Thyroid gland (tissue), 4 donors: ENCODE data around the gene TYW3. TPM values are rescaled to one million over a fixed set of nuclear protein-coding genes. Genes with fewer than 3 reads are reported as not detected.

Experiments
- DNase-seq, 2 donors: peaks; one replicate each; pipeline ENCODE4 v3.0.0-alpha.2; 2019
- H3K27ac ChIP-seq, 3 donors: fragments of 200-600 bp; sonication (generic); 1 replicate in 2 of 3; 2 replicates in 1 of 3; pipeline ENCODE4 v1.5.1; 2016 to 2019; ENCODE audit warnings: mild to moderate bottlenecking in 1 of 3, moderate library complexity in 1 of 3
- H3K27me3 ChIP-seq: fragments of 200-600 bp; sonication (generic); one replicate; pipeline ENCODE4 v1.5.1; 2019
- H3K36me3 ChIP-seq, 2 donors: fragments of 200-600 bp; sonication (generic); one replicate each; pipeline ENCODE4 v1.5.1; 2016 to 2019
- H3K4me1 ChIP-seq, 2 donors: fragments of 200-600 bp; sonication (generic); one replicate each; pipeline ENCODE4 v1.5.1; 2017 to 2019
- H3K4me3 ChIP-seq, 3 donors: fragments of 200-600 bp; sonication (generic); replicated peaks in 1 of 3; 1 replicate in 2 of 3; 2 replicates in 1 of 3; pipeline ENCODE4 v1.5.1; 2016; ENCODE audit warnings: mild to moderate bottlenecking in 1 of 3
- H3K9me3 ChIP-seq: fragments of 200-600 bp; sonication (generic); one replicate; pipeline ENCODE4 v1.5.1; 2017
- CTCF ChIP-seq, 6 experiments: fragments of 200-600 bp in 3 of 6; fragments of 450-650 bp in 3 of 6; sonication (generic) in 3 of 6; IDR thresholded peaks; one replicate each; pipeline ENCODE4 v1.5.1; 2016 to 2019; ENCODE audit warnings: antibody characterized with exemption in 6 of 6, mild to moderate bottlenecking in 2 of 6, inconsistent platforms in 1 of 6, moderate library complexity in 1 of 6
- POLR2A ChIP-seq, 2 donors: fragments of 450-650 bp; IDR thresholded peaks; one replicate each; pipeline ENCODE4 v1.6.1; 2017; ENCODE audit warnings: antibody characterized with exemption in 2 of 2, mild to moderate bottlenecking in 2 of 2, moderate library complexity in 1 of 2
- WGBS, 2 donors: methylation state at CpG; one replicate each; pipeline ENCODE4 v1.1.5; 2017; 5-methylcytosine and 5-hydroxymethylcytosine counted together
- intact Hi-C: fragments of 100-400 bp; cut with DNase I; formaldehyde crosslinking; loops from one replicate; pipeline ENCODE4 v1.15.1; 2023
- total RNA-seq, 4 donors: library from RNA; depleted of rRNA; stranded (reverse); fragments of >200 nt; gene quantifications; one replicate each; pipeline ENCODE4 v1.2.3, GENCODE V29; 2016

The TYW3 gene
- total RNA-seq: 10 to 100 TPM; 18.0 to 23.5 (median 21.1) TPM

GRCh38 chr1:74732960-74733603 lies at the start of gene TYW3, which contains the start of gene CRYZ:
TSS of gene TYW3 (plus strand) at chr1:74733152. CDS start at chr1:74733245, 93 bp downstream.
TSS of gene CRYZ (minus strand) at chr1:74733050. CDS start at chr1:74724821, 8,229 bp downstream.
- 0 to 3% methylated on average over 26 to 27 of the region's 30 CpGs for WGBS, 2 donors
- DNase-seq: peak; percentile 90 to 94
- intact Hi-C loops: no loop called here
- H3K27me3 ChIP-seq: no peaks in the 10 kb centered on the region
- H3K4me3 ChIP-seq: peak within 1 kb of the TSS; percentile 69 to 83 (median 83)
- TF ChIP-seq CTCF (IDR thresholded peaks at IDR 0.05) (peak in 1 of 6 experiments; percentile 25), POLR2A (IDR thresholded peaks at IDR 0.05) (peak in 1 of 2 donors; percentile 69)
- H3K27ac ChIP-seq: peak within 1 kb of the TSS; percentile 77 to 84 (median 78)
- H3K4me1 ChIP-seq: peaks cover 16 to 27% of the 10 kb centered on the region in 2 donors
- peaks cover 0 to 12% of the 10 kb centered on the region in 2 donors for H3K36me3 ChIP-seq
- H3K9me3 ChIP-seq: no peaks in the 10 kb centered on the region

- H3K4me3 ChIP-seq: no peak overlapping the region
- TF ChIP-seq CTCF (IDR thresholded peaks at IDR 0.05): no peak
- no peak for TF ChIP-seq POLR2A (IDR thresholded peaks at IDR 0.05)
- intact Hi-C loops: no loop called here
- DNase-seq: no peak
- H3K36me3 ChIP-seq: no peaks in the 10 kb centered on the region
- H3K27me3 ChIP-seq: no peaks in the 10 kb centered on the region
- no peak overlapping the region for H3K27ac ChIP-seq
- peaks cover 0 to 4% of the 10 kb centered on the region in 2 donors for H3K4me1 ChIP-seq
- H3K9me3 ChIP-seq: no peaks in the 10 kb centered on the region
Observed at GRCh38 chr1:74683656-74684055, 49.3 kb upstream of the TYW3 start.

- 94 to 100% methylated on average over 2 of the region's 2 CpGs for WGBS, 2 donors
- intact Hi-C loops: no loop called here
- H3K9me3 ChIP-seq: no peaks in the 10 kb centered on the region
- TF ChIP-seq CTCF (IDR thresholded peaks at IDR 0.05) (no peak), POLR2A (IDR thresholded peaks at IDR 0.05) (no peak)
- H3K27me3 ChIP-seq: no peaks in the 10 kb centered on the region
- H3K36me3 ChIP-seq: no peaks in the 10 kb centered on the region
- peaks cover 0 to 4% of the 10 kb centered on the region in 2 donors for H3K4me1 ChIP-seq
- no peak for DNase-seq
- H3K4me3 ChIP-seq: no peak overlapping the region
- H3K27ac ChIP-seq: no peak overlapping the region
Observed at GRCh38 chr1:74684301-74684700, 48.7 kb upstream of the TYW3 start.

DNA sequence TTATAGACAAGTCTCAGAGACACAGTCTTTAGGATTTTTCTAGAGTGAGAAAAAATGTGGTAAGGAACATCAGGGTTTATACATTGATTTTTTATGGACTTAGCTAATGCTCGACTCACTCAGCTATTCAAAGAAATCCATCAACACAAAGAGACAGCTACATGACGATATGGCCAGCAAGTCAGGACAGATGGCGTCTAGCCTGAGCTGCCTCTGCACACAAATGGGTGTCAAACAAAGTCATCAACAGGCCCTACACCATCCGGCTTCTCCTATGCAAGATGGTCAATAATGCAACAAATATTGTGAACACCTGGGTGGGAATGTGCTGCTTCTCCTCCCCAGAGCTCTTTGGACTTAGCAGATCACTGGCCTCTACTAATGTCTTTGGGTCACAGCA lies 46.0 kb upstream of the TYW3 start:
- Histone ChIP-seq H3K9me3 (no peaks in the 10 kb centered on the region), H3K27ac (no peak overlapping the region), H3K27me3 (no peaks in the 10 kb centered on the region), H3K4me1 (peaks cover 0 to 7% of the 10 kb centered on the region in 2 donors), H3K36me3 (no peaks in the 10 kb centered on the region), H3K4me3 (no peak overlapping the region)
- intact Hi-C loops: no loop called here
- TF ChIP-seq POLR2A (IDR thresholded peaks at IDR 0.05) (no peak), CTCF (IDR thresholded peaks at IDR 0.05) (no peak)
- 94 to 95% methylated on average over 4 of the region's 4 CpGs for WGBS, 2 donors
- DNase-seq: no peak

DNA sequence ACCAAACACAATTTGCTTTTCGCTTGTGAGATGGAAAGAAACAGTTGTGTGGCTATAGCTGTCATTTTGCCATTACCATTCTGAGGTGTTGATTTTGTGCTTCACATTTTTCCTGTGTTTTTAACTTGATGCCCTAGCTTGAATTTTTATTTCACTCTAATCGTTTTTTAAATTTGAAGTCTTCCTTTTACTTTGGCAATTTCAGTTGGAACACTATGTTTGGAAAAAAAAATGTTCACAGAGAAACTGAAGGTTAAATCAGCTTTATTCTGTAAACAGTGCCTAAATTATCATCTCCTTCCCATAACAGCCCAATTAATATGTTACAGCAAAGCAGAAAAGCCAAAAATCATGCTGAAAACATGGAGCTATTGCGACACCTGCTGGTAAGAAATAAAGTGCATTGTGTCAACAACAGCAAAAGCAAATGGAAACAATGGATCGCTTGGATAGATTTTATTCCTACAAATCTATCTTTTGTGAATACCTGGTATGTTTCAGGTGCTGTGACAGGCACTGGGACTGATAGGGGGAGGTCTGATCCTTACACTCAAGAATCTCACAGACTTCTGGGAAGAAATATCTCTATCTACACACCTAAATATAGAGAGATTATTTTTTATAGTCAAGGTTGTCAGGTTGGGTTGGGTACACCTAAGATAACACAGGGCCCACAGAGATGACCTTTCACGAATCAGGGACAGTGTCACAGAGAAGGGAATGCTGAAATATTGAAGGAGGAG lies 43.2 kb upstream of the TYW3 start:
- Histone ChIP-seq H3K36me3 (no peaks in the 10 kb centered on the region), H3K4me1 (peaks cover 0 to 7% of the 10 kb centered on the region in 2 donors), H3K27ac (peak overlapping the region in 1 of 3 donors; percentile 26), H3K9me3 (no peaks in the 10 kb centered on the region), H3K4me3 (no peak overlapping the region), H3K27me3 (no peaks in the 10 kb centered on the region)
- peak; percentile 39 to 88 (median 76) for TF ChIP-seq CTCF (IDR thresholded peaks at IDR 0.05)
- no peak for TF ChIP-seq POLR2A (IDR thresholded peaks at IDR 0.05)
- 25 to 26% methylated on average over 5 of the region's 5 CpGs for WGBS, 2 donors
- peak; percentile 35 to 52 for DNase-seq
- intact Hi-C loops: no loop called here
